HFF-Myc (cell line): ENCODE data around the gene LCA5.

ENCODE experiments used
- DNase-seq: peaks from one replicate; pipeline ENCODE4 v3.0.0-alpha.2; 2011; ENCODE audit warnings: low read depth; ENCODE audit errors: extremely low read depth
- H3K4me3 ChIP-seq: replicated peaks from 2 replicates; pipeline ENCODE4 v1.5.1; 2011; ENCODE audit warnings: low read depth, mild to moderate bottlenecking, control low read depth, low read length
- CTCF ChIP-seq: IDR thresholded peaks from 2 replicates; pipeline ENCODE4 v1.5.1; 2012; ENCODE audit warnings: mild to moderate bottlenecking, low read depth, low read length, control low read depth; ENCODE audit errors: missing control alignments

Gene LCA5

GRCh38 chr6:79570129-79571029 lies 33.1 kb upstream of the LCA5 start:
- no peak overlapping the region for H3K4me3 ChIP-seq
- TF ChIP-seq CTCF: peak; percentile 54

GRCh38 chr6:79568996-79569395 lies 31.8 kb upstream of the LCA5 start:
- H3K4me3 ChIP-seq: no peak overlapping the region
- no peak for DNase-seq
- TF ChIP-seq CTCF: no peak

More at GRCh38 chr6:79570129-79571029, 33.1 kb upstream of the LCA5 start:
- DNase-seq: no peak

GRCh38 chr6:79564636-79565035 lies 27.4 kb upstream of the LCA5 start:
- no peak for TF ChIP-seq CTCF
- H3K4me3 ChIP-seq: no peak overlapping the region
- no peak for DNase-seq

- H3K4me3 ChIP-seq: no peak overlapping the region
- DNase-seq: no peak
- no peak for TF ChIP-seq CTCF
Observed at GRCh38 chr6:79559706-79560105, 22.5 kb upstream of the LCA5 start.

- no peak overlapping the region for H3K4me3 ChIP-seq
- DNase-seq: no peak
- no peak for TF ChIP-seq CTCF
Observed at GRCh38 chr6:79557673-79558467, 20.6 kb upstream of the LCA5 start.

- no peak for DNase-seq
- no peak overlapping the region for H3K4me3 ChIP-seq
- no peak for TF ChIP-seq CTCF
Observed at GRCh38 chr6:79554305-79554704, 17.1 kb upstream of the LCA5 start.
